WTC11 (cell line): ENCODE measurements around the gene ADSL. TPM values are rescaled to one million over a fixed set of nuclear protein-coding genes. Genes with fewer than 3 reads are reported as not detected.

Experiments used
- ATAC-seq: fragments of 200-7000 bp; cut with Tn5 transposase; 2 replicates; pipeline ENCODE4 v1.10.0; 2021; ENCODE audit warnings: mild to moderate bottlenecking, moderate library complexity
- CTCF ChIA-PET: fragments of 300-600 bp; sonication (Branson Sonifier 250); formaldehyde crosslinking; loops from one replicate; lab custom pipeline; 2021; ENCODE audit warnings: antibody characterized with exemption; lab: Charles Lee
- POLR2A ChIA-PET: fragments of 350-600 bp; sonication (Branson Sonifier 250); formaldehyde crosslinking; loops from one replicate; lab custom pipeline; 2021; ENCODE audit warnings: antibody characterized with exemption; lab: Charles Lee
- DNase-seq: peaks from one replicate; pipeline ENCODE4 v3.0.0; 2021; ENCODE audit warnings: low spot score
- H3K27ac Mint-ChIP-seq: 2 replicates; pipeline ENCODE4 v1.8.0; 2021; ENCODE audit warnings: mixed read lengths
- H3K27me3 Mint-ChIP-seq: 2 replicates; pipeline ENCODE4 v1.8.0; 2021; ENCODE audit warnings: low read depth, mild to moderate bottlenecking, moderate library complexity, mixed read lengths
- H3K36me3 Mint-ChIP-seq: 2 replicates; pipeline ENCODE4 v1.8.0; 2021; ENCODE audit warnings: mixed read lengths
- H3K4me1 Mint-ChIP-seq: 2 replicates; pipeline ENCODE4 v1.8.0; 2022; ENCODE audit warnings: mixed read lengths
- H3K4me3 Mint-ChIP-seq: 2 replicates; pipeline ENCODE4 v1.8.0; 2021; ENCODE audit warnings: mild to moderate bottlenecking, moderate library complexity, mixed read lengths
- H3K9me3 Mint-ChIP-seq: 2 replicates; pipeline ENCODE4 v1.8.0; 2021; ENCODE audit warnings: mixed read lengths
- ATF1 ChIP-seq: sonication (generic); formaldehyde crosslinking; IDR thresholded peaks from 2 replicates; pipeline ENCODE4 v1.8.1; 2023; ENCODE audit warnings: mild to moderate bottlenecking, moderate library complexity, missing genetic modification reagents
- ATF3 ChIP-seq: sonication (generic); formaldehyde crosslinking; conservative IDR thresholded peaks from 2 replicates; pipeline ENCODE4 v1.8.1; 2022; ENCODE audit warnings: mild to moderate bottlenecking, missing genetic modification reagents
- ATF6 ChIP-seq: sonication (generic); formaldehyde crosslinking; IDR thresholded peaks from 2 replicates; pipeline ENCODE4 v1.8.1; 2023; ENCODE audit warnings: mild to moderate bottlenecking, missing genetic modification reagents
- CBFB ChIP-seq: sonication (generic); formaldehyde crosslinking; IDR thresholded peaks from 2 replicates; pipeline ENCODE4 v1.8.1; 2022; ENCODE audit warnings: mild to moderate bottlenecking, low read depth, missing genetic modification reagents
- ESRRA ChIP-seq: sonication (generic); formaldehyde crosslinking; IDR thresholded peaks from 2 replicates; pipeline ENCODE4 v1.8.1; 2022; ENCODE audit warnings: mild to moderate bottlenecking, missing genetic modification reagents, borderline replicate concordance
- FOXK1 ChIP-seq: sonication (generic); formaldehyde crosslinking; IDR thresholded peaks from 2 replicates; pipeline ENCODE4 v1.8.0; 2022; ENCODE audit warnings: mild to moderate bottlenecking, moderate library complexity, missing genetic modification reagents
- FOXP1 ChIP-seq: sonication (generic); formaldehyde crosslinking; IDR thresholded peaks from 2 replicates; pipeline ENCODE4 v1.8.0; 2022; ENCODE audit warnings: missing genetic modification reagents, mild to moderate bottlenecking, moderate library complexity, borderline replicate concordance
- JUN ChIP-seq: sonication (generic); formaldehyde crosslinking; IDR thresholded peaks from 2 replicates; pipeline ENCODE4 v1.8.0; 2023; ENCODE audit warnings: mild to moderate bottlenecking, missing genetic modification reagents
- MYBL2 ChIP-seq: sonication (generic); formaldehyde crosslinking; IDR thresholded peaks from 2 replicates; pipeline ENCODE4 v1.8.1; 2023; ENCODE audit warnings: mild to moderate bottlenecking, moderate library complexity, missing genetic modification reagents
- NFATC4 ChIP-seq: fragments of 250-450 bp; sonication (Bioruptor Pico); IDR thresholded peaks from 2 replicates; pipeline ENCODE4 v1.9.0; 2021; ENCODE audit warnings: mild to moderate bottlenecking
- NFE2L1 ChIP-seq: sonication (generic); formaldehyde crosslinking; IDR thresholded peaks from 2 replicates; pipeline ENCODE4 v1.8.1; 2023; ENCODE audit warnings: missing genetic modification reagents
- NR2C2 ChIP-seq: sonication (generic); formaldehyde crosslinking; IDR thresholded peaks from 2 replicates; pipeline ENCODE4 v1.8.0; 2022; ENCODE audit warnings: mild to moderate bottlenecking, missing genetic modification reagents
- NR3C1 ChIP-seq: sonication (generic); formaldehyde crosslinking; conservative IDR thresholded peaks from 2 replicates; pipeline ENCODE4 v1.8.1; 2023; ENCODE audit warnings: low read depth, mild to moderate bottlenecking, missing genetic modification reagents
- PRDM15 ChIP-seq: sonication (generic); formaldehyde crosslinking; IDR thresholded peaks from 2 replicates; pipeline ENCODE4 v1.8.0; 2022; ENCODE audit warnings: missing genetic modification reagents
- TEAD4 ChIP-seq: sonication (generic); formaldehyde crosslinking; IDR thresholded peaks from 2 replicates; pipeline ENCODE4 v1.8.0; 2022; ENCODE audit warnings: mild to moderate bottlenecking, missing genetic modification reagents
- ZNF121 ChIP-seq: sonication (generic); formaldehyde crosslinking; IDR thresholded peaks from 2 replicates; pipeline ENCODE4 v1.8.0; 2023; ENCODE audit warnings: missing genetic modification reagents
- ZNF396 ChIP-seq: fragments of 250-450 bp; sonication (Bioruptor Pico); IDR thresholded peaks from 2 replicates; pipeline ENCODE4 v1.8.0; 2021; ENCODE audit warnings: mild to moderate bottlenecking, moderate library complexity, borderline replicate concordance
- total RNA-seq: library from RNA; stranded (reverse); gene quantifications from 3 replicates; pipeline ENCODE4 v1.2.3, GENCODE V29; 2021
- TF ChIP-seq, protein P1 (sequence below): sonication (generic); formaldehyde crosslinking; IDR thresholded peaks from 2 replicates; pipeline ENCODE4 v1.8.1; 2022; ENCODE audit warnings: low read depth, missing genetic modification reagents, borderline replicate concordance
- TF ChIP-seq, protein P2 (sequence below): sonication (generic); formaldehyde crosslinking; IDR thresholded peaks from 2 replicates; pipeline ENCODE4 v1.8.1; 2022; ENCODE audit warnings: missing genetic modification reagents, borderline replicate concordance
- TF ChIP-seq, protein P3 (sequence below): fragments of 250-450 bp; sonication (Bioruptor Pico); IDR thresholded peaks from 2 replicates; pipeline ENCODE4 v1.9.0; 2021; ENCODE audit warnings: mild to moderate bottlenecking, borderline replicate concordance

Gene ADSL
- total RNA-seq, 1 experiment from 2014 or later, result 154 TPM

DNA sequence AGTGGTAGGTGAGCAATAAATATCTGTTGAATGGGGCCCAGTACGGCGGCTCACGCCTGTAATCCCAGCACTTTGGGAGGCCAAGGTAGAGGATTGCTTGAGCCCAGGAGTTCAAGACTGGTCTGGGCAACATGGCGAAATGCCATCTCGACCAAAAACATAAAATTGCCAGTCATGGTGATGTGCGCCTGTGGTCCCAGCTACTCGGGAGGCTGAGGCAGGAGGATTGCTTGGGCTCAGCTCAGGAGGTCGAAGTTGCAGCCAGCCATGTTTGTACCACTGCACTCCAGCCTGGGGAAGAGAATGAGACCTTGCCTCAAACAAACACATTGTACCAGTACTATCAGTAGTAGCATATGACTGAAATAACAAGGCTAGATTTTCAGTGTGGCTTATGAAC is 28.3 kb downstream of the ADSL start:
- Mint-ChIP-seq H3K9me3 (no peaks in the 10 kb centered on the region), H3K4me3 (no peak overlapping the region), H3K27ac (no peak overlapping the region), H3K27me3 (no peaks in the 10 kb centered on the region), H3K4me1 (peaks cover 8% of the 10 kb centered on the region), H3K36me3 (peaks cover 20% of the 10 kb centered on the region)
- no peak for DNase-seq
- ATAC-seq, result no peak
- ChIA-PET POLR2A (interaction anchor here (1.0 kb wide), 1 partner anchor 22 kb away, joined by 4 read pairs; no protein-coding TSS in a partner anchor), CTCF (no interaction called here)
- TF ChIP-seq JUN (no peak), TEAD4 (CRISPR knock-in tag) (no peak), ESRRA (CRISPR knock-in tag) (no peak), ZNF396 (CRISPR knock-in tag) (no peak), MYBL2 (CRISPR knock-in tag) (no peak), PRDM15 (CRISPR knock-in tag) (no peak), CBFB (no peak), FOXK1 (CRISPR knock-in tag) (no peak), NFATC4 (CRISPR knock-in tag) (no peak), NR2C2 (no peak)
- TF ChIP-seq, protein P1, sequence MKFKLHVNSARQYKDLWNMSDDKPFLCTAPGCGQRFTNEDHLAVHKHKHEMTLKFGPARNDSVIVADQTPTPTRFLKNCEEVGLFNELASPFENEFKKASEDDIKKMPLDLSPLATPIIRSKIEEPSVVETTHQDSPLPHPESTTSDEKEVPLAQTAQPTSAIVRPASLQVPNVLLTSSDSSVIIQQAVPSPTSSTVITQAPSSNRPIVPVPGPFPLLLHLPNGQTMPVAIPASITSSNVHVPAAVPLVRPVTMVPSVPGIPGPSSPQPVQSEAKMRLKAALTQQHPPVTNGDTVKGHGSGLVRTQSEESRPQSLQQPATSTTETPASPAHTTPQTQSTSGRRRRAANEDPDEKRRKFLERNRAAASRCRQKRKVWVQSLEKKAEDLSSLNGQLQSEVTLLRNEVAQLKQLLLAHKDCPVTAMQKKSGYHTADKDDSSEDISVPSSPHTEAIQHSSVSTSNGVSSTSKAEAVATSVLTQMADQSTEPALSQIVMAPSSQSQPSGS (CRISPR knock-in tag), result no peak

- H3K27me3 Mint-ChIP-seq, result no peaks in the 10 kb centered on the region
- H3K4me3 Mint-ChIP-seq, result no peak overlapping the region
- H3K27ac Mint-ChIP-seq, result no peak overlapping the region
- no peak for DNase-seq
- no peaks in the 10 kb centered on the region for H3K9me3 Mint-ChIP-seq
- CTCF ChIA-PET, result no interaction called here
- peaks cover 20% of the 10 kb centered on the region for H3K36me3 Mint-ChIP-seq
- POLR2A ChIA-PET, result no interaction called here
- ATAC-seq, result no peak
- H3K4me1 Mint-ChIP-seq, result peaks cover 5% of the 10 kb centered on the region
- TF ChIP-seq NR3C1 (CRISPR knock-in tag), result no peak
- no peak for TF ChIP-seq ATF1
- TF ChIP-seq, protein P2, sequence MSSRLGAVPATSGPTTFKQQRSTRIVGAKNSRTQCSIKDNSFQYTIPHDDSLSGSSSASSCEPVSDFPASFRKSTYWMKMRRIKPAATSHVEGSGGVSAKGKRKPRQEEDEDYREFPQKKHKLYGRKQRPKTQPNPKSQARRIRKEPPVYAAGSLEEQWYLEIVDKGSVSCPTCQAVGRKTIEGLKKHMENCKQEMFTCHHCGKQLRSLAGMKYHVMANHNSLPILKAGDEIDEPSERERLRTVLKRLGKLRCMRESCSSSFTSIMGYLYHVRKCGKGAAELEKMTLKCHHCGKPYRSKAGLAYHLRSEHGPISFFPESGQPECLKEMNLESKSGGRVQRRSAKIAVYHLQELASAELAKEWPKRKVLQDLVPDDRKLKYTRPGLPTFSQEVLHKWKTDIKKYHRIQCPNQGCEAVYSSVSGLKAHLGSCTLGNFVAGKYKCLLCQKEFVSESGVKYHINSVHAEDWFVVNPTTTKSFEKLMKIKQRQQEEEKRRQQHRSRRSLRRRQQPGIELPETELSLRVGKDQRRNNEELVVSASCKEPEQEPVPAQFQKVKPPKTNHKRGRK (CRISPR knock-in tag), result no peak
- TF ChIP-seq ZNF396 (CRISPR knock-in tag), result no peak
- TF ChIP-seq, protein P3, sequence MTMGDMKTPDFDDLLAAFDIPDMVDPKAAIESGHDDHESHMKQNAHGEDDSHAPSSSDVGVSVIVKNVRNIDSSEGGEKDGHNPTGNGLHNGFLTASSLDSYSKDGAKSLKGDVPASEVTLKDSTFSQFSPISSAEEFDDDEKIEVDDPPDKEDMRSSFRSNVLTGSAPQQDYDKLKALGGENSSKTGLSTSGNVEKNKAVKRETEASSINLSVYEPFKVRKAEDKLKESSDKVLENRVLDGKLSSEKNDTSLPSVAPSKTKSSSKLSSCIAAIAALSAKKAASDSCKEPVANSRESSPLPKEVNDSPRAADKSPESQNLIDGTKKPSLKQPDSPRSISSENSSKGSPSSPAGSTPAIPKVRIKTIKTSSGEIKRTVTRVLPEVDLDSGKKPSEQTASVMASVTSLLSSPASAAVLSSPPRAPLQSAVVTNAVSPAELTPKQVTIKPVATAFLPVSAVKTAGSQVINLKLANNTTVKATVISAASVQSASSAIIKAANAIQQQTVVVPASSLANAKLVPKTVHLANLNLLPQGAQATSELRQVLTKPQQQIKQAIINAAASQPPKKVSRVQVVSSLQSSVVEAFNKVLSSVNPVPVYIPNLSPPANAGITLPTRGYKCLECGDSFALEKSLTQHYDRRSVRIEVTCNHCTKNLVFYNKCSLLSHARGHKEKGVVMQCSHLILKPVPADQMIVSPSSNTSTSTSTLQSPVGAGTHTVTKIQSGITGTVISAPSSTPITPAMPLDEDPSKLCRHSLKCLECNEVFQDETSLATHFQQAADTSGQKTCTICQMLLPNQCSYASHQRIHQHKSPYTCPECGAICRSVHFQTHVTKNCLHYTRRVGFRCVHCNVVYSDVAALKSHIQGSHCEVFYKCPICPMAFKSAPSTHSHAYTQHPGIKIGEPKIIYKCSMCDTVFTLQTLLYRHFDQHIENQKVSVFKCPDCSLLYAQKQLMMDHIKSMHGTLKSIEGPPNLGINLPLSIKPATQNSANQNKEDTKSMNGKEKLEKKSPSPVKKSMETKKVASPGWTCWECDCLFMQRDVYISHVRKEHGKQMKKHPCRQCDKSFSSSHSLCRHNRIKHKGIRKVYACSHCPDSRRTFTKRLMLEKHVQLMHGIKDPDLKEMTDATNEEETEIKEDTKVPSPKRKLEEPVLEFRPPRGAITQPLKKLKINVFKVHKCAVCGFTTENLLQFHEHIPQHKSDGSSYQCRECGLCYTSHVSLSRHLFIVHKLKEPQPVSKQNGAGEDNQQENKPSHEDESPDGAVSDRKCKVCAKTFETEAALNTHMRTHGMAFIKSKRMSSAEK (CRISPR knock-in tag), result no peak
- TF ChIP-seq FOXP1 (CRISPR knock-in tag), result no peak
- TF ChIP-seq NFE2L1 (CRISPR knock-in tag), result no peak
- no peak for TF ChIP-seq ZNF121 (CRISPR knock-in tag)
- no peak for TF ChIP-seq ATF3 (CRISPR knock-in tag)
- no peak for TF ChIP-seq ATF6 (CRISPR knock-in tag)
Observed at GRCh38 chr22:40376149-40376548, 29.8 kb downstream of the ADSL start.
